Measurements from ENCODE around the gene CLMN. TPM values are rescaled to one million over a fixed set of nuclear protein-coding genes. Genes with fewer than 3 reads are reported as not detected.

The CLMN gene
- total and polyA plus RNA-seq, 2 of the 13 experiments (the other 11 are each of a cell fraction or from before 2014, with no cell fraction given): 15.1 to 16.7 TPM

GRCh38 chr14:95237121-95237957 lies 82.4 kb downstream of the CLMN start (continued):
- TF ChIP-seq ZNF574 (CRISPR knock-in tag; IDR thresholded peaks at IDR 0.05): peak; percentile 44; the same call in 1 of the 2 replicates
- peak; percentile 89 for TF ChIP-seq CEBPB (IDR thresholded peaks at IDR 0.05; ENCODE audit: borderline replicate concordance, low read depth, low read length)
- TF ChIP-seq ZNF275 (CRISPR knock-in tag; IDR thresholded peaks at IDR 0.05; ENCODE audit: borderline replicate concordance): 0 out of 2 replicates have a peak, but pooled peaks have one; percentile 52
- TF ChIP-seq ZNF20 (CRISPR knock-in tag; IDR thresholded peaks at IDR 0.05): no peak
- no peak for TF ChIP-seq ZNF367 (CRISPR knock-in tag; IDR thresholded peaks at IDR 0.05; ENCODE audit: borderline replicate concordance)
- 0 out of 2 replicates have a peak, but pooled peaks have one; percentile 18 for TF ChIP-seq FOXA3 (CRISPR knock-in tag; IDR thresholded peaks at IDR 0.05)
- 0 out of 2 replicates have a peak, but pooled peaks have one; percentile 22 for TF ChIP-seq ARNTL (CRISPR knock-in tag; IDR thresholded peaks at IDR 0.05)
- TF ChIP-seq BCLAF1 (IDR thresholded peaks at IDR 0.05): no peak
- TF ChIP-seq ISL2 (CRISPR knock-in tag; IDR thresholded peaks at IDR 0.05): no peak
- no peak for TF ChIP-seq SRSF1 (optimal IDR thresholded peaks at IDR 0.05; ENCODE audit: low read depth, low read length)
- no peak for TF ChIP-seq ZNF296 (CRISPR knock-in tag; conservative IDR thresholded peaks at IDR 0.05)
- peak; percentile 28; the same call in 1 of the 2 replicates for TF ChIP-seq ZFY (CRISPR knock-in tag; IDR thresholded peaks at IDR 0.05)
- TF ChIP-seq SNAPC2 (CRISPR knock-in tag; IDR thresholded peaks at IDR 0.05): no peak
- no peak; the same call in 1 of the 2 replicates for TF ChIP-seq ESRRA (CRISPR knock-in tag; IDR thresholded peaks at IDR 0.05; ENCODE audit: low read depth)
- TF ChIP-seq YEATS4 (CRISPR knock-in tag; IDR thresholded peaks at IDR 0.05; ENCODE audit: borderline replicate concordance): 0 out of 2 replicates have a peak, but pooled peaks have one; percentile 38
- no peak for TF ChIP-seq REST (IDR thresholded peaks at IDR 0.05; ENCODE audit: borderline replicate concordance in 1 of 2, low read depth in 1 of 2, low read length in 2 of 2)

Data from HepG2 (cell line).